ENCODE data around the gene USP30.

DNA sequence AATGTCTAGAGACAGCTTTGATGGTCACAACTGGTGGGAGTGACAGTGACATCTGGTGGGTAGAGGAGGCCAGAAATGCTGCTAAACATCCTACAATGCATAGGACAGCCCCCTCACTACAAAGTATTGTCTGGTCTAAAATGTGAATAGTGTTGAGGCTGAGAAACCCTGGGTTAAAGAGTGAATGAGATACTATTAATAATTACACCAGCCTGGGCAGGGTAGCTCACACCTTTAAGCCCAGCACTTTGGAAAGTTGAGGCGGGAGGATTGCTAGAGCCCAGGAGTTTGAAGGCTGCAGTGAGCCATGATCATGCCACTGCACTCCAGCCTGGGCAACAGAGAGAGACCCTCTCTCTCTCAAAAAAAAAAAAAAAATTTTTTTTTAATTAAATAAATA, 42.6 kb upstream of the USP30 start:
- TF ChIP-seq POLR2A (IDR thresholded peaks at IDR 0.05) (no peak), POLR2AphosphoS5 (IDR thresholded peaks at IDR 0.05; ENCODE audit: insufficient read depth in 1 of 2, low read depth in 1 of 2) (no peak)
- TF ChIP-seq, protein P1, sequence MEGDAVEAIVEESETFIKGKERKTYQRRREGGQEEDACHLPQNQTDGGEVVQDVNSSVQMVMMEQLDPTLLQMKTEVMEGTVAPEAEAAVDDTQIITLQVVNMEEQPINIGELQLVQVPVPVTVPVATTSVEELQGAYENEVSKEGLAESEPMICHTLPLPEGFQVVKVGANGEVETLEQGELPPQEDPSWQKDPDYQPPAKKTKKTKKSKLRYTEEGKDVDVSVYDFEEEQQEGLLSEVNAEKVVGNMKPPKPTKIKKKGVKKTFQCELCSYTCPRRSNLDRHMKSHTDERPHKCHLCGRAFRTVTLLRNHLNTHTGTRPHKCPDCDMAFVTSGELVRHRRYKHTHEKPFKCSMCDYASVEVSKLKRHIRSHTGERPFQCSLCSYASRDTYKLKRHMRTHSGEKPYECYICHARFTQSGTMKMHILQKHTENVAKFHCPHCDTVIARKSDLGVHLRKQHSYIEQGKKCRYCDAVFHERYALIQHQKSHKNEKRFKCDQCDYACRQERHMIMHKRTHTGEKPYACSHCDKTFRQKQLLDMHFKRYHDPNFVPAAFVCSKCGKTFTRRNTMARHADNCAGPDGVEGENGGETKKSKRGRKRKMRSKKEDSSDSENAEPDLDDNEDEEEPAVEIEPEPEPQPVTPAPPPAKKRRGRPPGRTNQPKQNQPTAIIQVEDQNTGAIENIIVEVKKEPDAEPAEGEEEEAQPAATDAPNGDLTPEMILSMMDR (IDR thresholded peaks at IDR 0.05), result no peak

All from vagina (tissue), 2 donors.